T-helper 1 cell treated with Interleukin-12 subunit alpha and Interleukin-12 subunit beta and Interleukin-4 antibody, amounts not matched to agents 30 μg/mL and 1 μg/mL, for 36 hours (primary cell): ENCODE measurements around the gene ZBTB5.
"Not testable (repeated sequence)": the region's sequence is repeated elsewhere in the genome, so short reads cannot be mapped to it uniquely, and the experiment has no call there.

Source experiments
- H3K27ac Mint-ChIP-seq: one replicate; pipeline ENCODE4 v1.8.0; 2021; ENCODE audit warnings: mild to moderate bottlenecking, mixed read lengths
- H3K27me3 Mint-ChIP-seq: one replicate; pipeline ENCODE4 v1.8.0; 2021; ENCODE audit warnings: low read depth, mixed read lengths
- H3K36me3 Mint-ChIP-seq: one replicate; pipeline ENCODE4 v1.8.0; 2021; ENCODE audit warnings: low read depth, mixed read lengths
- H3K4me1 Mint-ChIP-seq: one replicate; pipeline ENCODE4 v1.8.0; 2021; ENCODE audit warnings: low read depth, mixed read lengths
- H3K4me3 Mint-ChIP-seq: one replicate; pipeline ENCODE4 v1.8.0; 2021; ENCODE audit warnings: mild to moderate bottlenecking, moderate library complexity, mixed read lengths
- H3K9me3 Mint-ChIP-seq: one replicate; pipeline ENCODE4 v1.8.0; 2021; ENCODE audit warnings: mixed read lengths

The ZBTB5 gene

GRCh38 chr9:37473982-37474381 lies 8.7 kb upstream of the ZBTB5 start:
- not testable (repeated sequence) for H3K27ac Mint-ChIP-seq, H3K36me3 Mint-ChIP-seq, H3K4me3 Mint-ChIP-seq
- H3K4me1 Mint-ChIP-seq = peaks cover 10% of the 10 kb centered on the region
- H3K9me3 Mint-ChIP-seq = peaks cover 15% of the 10 kb centered on the region
- peaks cover 25% of the 10 kb centered on the region for H3K27me3 Mint-ChIP-seq

GRCh38 chr9:37471942-37472684 lies 6.9 kb upstream of the ZBTB5 start:
- Mint-ChIP-seq H3K4me1 (peaks cover 10% of the 10 kb centered on the region), H3K9me3 (peaks cover 15% of the 10 kb centered on the region), H3K27me3 (peaks cover 6% of the 10 kb centered on the region), H3K4me3 (peak overlapping the region; percentile 84), H3K36me3 (peaks cover 2% of the 10 kb centered on the region), H3K27ac (peak overlapping the region; percentile 71)

GRCh38 chr9:37468620-37469019 lies 3.4 kb upstream of the ZBTB5 start:
- Mint-ChIP-seq H3K4me1 (peaks cover 21% of the 10 kb centered on the region), H3K9me3 (peaks cover 3% of the 10 kb centered on the region), H3K27me3 (no peaks in the 10 kb centered on the region), H3K4me3 (no peak overlapping the region), H3K36me3 (peaks cover 2% of the 10 kb centered on the region), H3K27ac (no peak overlapping the region)

GRCh38 chr9:37467530-37467929 lies 2.3 kb upstream of the ZBTB5 start:
- not testable (repeated sequence) for H3K27ac Mint-ChIP-seq, H3K36me3 Mint-ChIP-seq, H3K9me3 Mint-ChIP-seq, H3K4me3 Mint-ChIP-seq, H3K27me3 Mint-ChIP-seq
- H3K4me1 Mint-ChIP-seq = peaks cover 28% of the 10 kb centered on the region

- peaks cover 5% of the 10 kb centered on the region for H3K36me3 Mint-ChIP-seq
- H3K27me3 Mint-ChIP-seq = no peaks in the 10 kb centered on the region
- H3K4me3 Mint-ChIP-seq = peak overlapping the region; percentile 96
- H3K27ac Mint-ChIP-seq = peak overlapping the region; percentile 98
- H3K4me1 Mint-ChIP-seq = peaks cover 22% of the 10 kb centered on the region
- H3K9me3 Mint-ChIP-seq = no peaks in the 10 kb centered on the region
These were observed 923 bp upstream of the ZBTB5 start for GRCh38 chr9:37466037-37466709.

GRCh38 chr9:37464426-37465248 lies 613 bp downstream of the ZBTB5 start:
- Mint-ChIP-seq H3K27ac (peak overlapping the region; percentile 98), H3K36me3 (peaks cover 5% of the 10 kb centered on the region), H3K9me3 (no peaks in the 10 kb centered on the region), H3K4me1 (peaks cover 22% of the 10 kb centered on the region), H3K4me3 (peak overlapping the region; percentile 96), H3K27me3 (no peaks in the 10 kb centered on the region)

GRCh38 chr9:37464006-37464405 lies 1.2 kb downstream of the ZBTB5 start:
- peaks cover 5% of the 10 kb centered on the region for H3K36me3 Mint-ChIP-seq
- peak overlapping the region; percentile 96 for H3K4me3 Mint-ChIP-seq
- H3K4me1 Mint-ChIP-seq = peaks cover 22% of the 10 kb centered on the region
- peak overlapping the region; percentile 98 for H3K27ac Mint-ChIP-seq
- H3K9me3 Mint-ChIP-seq = no peaks in the 10 kb centered on the region
- H3K27me3 Mint-ChIP-seq = no peaks in the 10 kb centered on the region

GRCh38 chr9:37456817-37457216 lies 8.4 kb downstream of the ZBTB5 start:
- H3K27ac Mint-ChIP-seq = peak overlapping the region; percentile 9
- H3K4me3 Mint-ChIP-seq = no peak overlapping the region
- H3K9me3 Mint-ChIP-seq = no peaks in the 10 kb centered on the region
- H3K4me1 Mint-ChIP-seq = peaks cover 11% of the 10 kb centered on the region
- H3K27me3 Mint-ChIP-seq = no peaks in the 10 kb centered on the region
- H3K36me3 Mint-ChIP-seq = no peaks in the 10 kb centered on the region

GRCh38 chr9:37455884-37456647 lies 9.2 kb downstream of the ZBTB5 start:
- Mint-ChIP-seq H3K9me3 (no peaks in the 10 kb centered on the region), H3K4me3 (no peak overlapping the region), H3K27me3 (no peaks in the 10 kb centered on the region), H3K27ac (peak overlapping the region; percentile 9), H3K36me3 (no peaks in the 10 kb centered on the region), H3K4me1 (peaks cover 15% of the 10 kb centered on the region)

GRCh38 chr9:37454238-37454637 lies 11.0 kb downstream of the ZBTB5 start:
- Mint-ChIP-seq H3K27me3 (no peaks in the 10 kb centered on the region), H3K27ac (no peak overlapping the region), H3K36me3 (no peaks in the 10 kb centered on the region), H3K9me3 (no peaks in the 10 kb centered on the region), H3K4me1 (peaks cover 15% of the 10 kb centered on the region), H3K4me3 (no peak overlapping the region)

GRCh38 chr9:37453827-37454226 lies 11.4 kb downstream of the ZBTB5 start:
- Mint-ChIP-seq H3K4me3 (no peak overlapping the region), H3K9me3 (no peaks in the 10 kb centered on the region), H3K4me1 (peaks cover 15% of the 10 kb centered on the region), H3K36me3 (no peaks in the 10 kb centered on the region), H3K27ac (no peak overlapping the region), H3K27me3 (no peaks in the 10 kb centered on the region)

GRCh38 chr9:37452611-37453010 lies 12.6 kb downstream of the ZBTB5 start:
- H3K4me3 Mint-ChIP-seq = no peak overlapping the region
- H3K27ac Mint-ChIP-seq = no peak overlapping the region
- H3K4me1 Mint-ChIP-seq = peaks cover 15% of the 10 kb centered on the region

GRCh38 chr9:37451628-37452027 lies 13.6 kb downstream of the ZBTB5 start:
- Mint-ChIP-seq H3K9me3 (no peaks in the 10 kb centered on the region), H3K27ac (no peak overlapping the region), H3K4me3 (no peak overlapping the region), H3K36me3 (peaks cover 1% of the 10 kb centered on the region), H3K4me1 (peaks cover 13% of the 10 kb centered on the region), H3K27me3 (no peaks in the 10 kb centered on the region)

More at GRCh38 chr9:37452611-37453010, 12.6 kb downstream of the ZBTB5 start:
- Mint-ChIP-seq H3K36me3 (peaks cover 1% of the 10 kb centered on the region), H3K27me3 (no peaks in the 10 kb centered on the region), H3K9me3 (no peaks in the 10 kb centered on the region)
